Stimulated activated CD8-positive, alpha-beta memory T cell treated with anti-CD3 and anti-CD28 coated beads, Interleukin-12 subunit alpha, Interleukin-12 subunit beta, amount 100 ng/mL, for 24 hours (primary cell): ENCODE measurements around the gene CACNA1B.
"Not testable (repeated sequence)": the region's sequence is repeated elsewhere in the genome, so short reads cannot be mapped to it uniquely, and the experiment has no call there.

ENCODE experiments used
- DNase-seq: peaks from one replicate; pipeline ENCODE4 v3.0.0-alpha.2; 2020; ENCODE audit errors: extremely low read depth

CACNA1B gene

DNA sequence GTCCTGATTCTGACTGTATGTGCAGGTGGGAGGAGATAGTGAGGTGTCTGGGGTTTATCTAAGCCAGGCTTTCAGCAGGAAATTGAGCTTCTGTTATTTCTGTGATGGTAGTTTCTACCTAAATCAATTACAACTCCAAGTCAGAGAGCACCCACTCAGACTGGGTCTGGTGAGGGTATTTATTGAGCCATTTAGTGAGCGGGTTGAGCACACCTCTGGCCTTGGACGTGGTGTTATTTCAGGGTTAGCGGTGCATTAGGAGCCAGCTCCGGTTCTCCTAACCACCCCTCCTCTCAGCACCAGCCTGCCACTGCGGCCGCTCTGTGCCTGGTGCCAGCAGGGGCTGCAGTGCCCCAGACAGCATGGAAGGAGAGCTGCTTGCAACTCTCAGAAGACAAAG, 238.9 kb downstream of the CACNA1B start:
- DNase-seq = no peak

DNA sequence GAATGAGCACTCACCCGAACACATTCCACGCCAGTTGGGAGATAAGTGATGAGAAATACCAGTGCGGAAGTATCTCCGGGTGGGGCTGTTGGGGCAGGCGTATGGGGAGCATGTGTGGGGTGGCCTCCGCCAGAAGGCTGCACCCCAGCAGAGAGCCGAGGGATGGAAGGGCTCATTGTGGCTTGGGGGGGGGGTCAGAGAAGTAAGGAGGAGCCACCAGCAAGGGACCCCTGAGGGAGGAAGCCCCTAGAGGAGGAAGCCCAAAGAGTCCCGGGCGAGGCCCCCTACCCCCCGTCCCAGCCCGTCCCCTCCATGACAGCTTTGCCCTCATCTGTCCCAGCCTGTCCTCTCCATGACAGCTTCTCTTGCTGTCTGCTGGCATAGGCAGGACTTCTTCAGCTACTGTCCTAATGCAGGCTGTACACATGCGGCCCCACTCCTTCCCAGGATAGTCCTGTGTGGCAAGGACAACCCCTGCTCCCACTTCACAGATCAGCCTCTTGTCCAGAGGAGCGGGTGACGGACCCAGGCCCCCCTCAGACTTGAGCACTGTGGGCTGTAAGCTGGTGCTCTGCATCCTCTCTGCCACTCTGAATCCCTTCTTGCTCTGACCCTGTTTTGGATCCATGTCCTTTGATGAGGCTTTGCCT, 239.6 kb downstream of the CACNA1B start:
- DNase-seq = no peak

DNA sequence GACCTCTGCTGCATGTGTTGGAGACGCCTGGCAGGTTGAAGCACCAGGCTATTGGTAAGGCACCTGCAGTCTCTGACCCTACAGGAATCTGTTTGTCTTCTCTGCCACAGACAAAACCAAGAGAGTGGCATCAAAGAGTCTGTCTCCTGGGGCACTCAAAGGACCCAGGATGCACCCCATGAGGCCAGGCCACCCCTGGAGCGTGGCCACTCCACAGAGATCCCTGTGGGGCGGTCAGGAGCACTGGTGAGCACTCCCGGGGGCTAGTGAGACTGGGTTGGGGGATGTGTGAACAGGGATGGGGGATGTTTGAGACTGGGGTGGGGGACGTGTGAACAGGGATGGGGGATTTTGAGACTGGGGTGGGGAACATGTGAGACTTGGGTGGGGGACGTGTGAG, 240.3 kb downstream of the CACNA1B start:
- DNase-seq = no peak

DNA sequence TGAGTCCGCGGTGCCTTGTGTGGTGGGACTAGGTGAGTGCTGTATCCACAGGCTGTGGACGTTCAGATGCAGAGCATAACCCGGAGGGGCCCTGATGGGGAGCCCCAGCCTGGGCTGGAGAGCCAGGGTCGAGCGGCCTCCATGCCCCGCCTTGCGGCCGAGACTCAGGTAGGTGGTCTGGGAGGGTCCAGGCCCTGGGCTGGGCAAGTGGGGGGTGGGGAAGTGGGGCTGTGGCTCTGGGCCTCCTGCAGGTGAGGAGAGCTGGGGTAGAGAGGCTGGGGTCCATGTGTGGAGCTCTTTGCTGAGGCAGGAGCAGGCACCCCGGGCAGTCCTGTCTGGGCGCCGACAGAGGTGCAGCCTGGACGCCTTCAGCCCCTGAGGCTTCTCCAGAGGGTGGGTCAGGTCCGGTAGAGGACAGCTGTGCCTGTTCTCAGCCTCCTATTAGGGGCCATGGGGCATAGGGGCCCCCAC, 241.1 kb downstream of the CACNA1B start:
- DNase-seq = no peak

DNA sequence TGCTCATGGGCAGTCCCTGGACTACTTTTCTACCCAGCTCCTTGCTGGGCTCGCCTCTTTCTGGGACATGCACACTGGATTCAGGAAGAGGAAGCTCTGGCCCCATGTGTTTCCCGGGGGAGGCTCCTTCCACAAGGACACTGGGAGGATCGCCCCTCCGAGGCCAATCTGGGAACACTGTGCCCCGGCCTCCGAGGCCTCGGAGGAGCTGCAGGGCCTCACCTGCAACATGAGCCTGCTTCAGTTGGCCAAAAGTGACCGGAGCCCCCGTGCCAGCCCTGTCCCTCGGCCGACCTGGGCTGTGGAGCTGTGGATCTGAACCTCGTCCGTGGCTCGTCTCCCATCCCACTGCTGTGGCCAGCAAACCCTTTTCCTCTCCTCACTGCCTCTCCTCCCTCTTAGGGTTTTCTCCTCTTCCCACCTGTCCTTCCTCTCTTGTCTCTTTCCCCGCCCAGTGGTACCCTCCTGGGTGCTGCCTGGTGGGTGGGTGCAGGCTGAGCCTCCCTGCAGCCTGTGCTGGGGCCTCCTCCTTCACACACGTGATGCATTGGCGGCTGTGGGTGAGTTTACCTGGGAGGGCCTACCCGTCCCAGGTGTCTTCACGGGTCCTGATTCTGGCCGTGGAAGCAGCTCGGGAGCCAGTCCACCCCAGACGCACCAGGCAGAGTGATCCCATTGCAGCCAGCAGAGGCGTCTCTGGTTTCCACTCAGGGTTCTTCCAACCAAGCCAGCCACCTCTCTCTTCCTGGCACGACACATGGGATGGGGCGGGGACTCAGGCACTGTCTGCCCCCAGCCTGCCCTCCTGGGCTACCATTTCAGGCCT, 241.8 kb downstream of the CACNA1B start:
- no peak for DNase-seq

DNA sequence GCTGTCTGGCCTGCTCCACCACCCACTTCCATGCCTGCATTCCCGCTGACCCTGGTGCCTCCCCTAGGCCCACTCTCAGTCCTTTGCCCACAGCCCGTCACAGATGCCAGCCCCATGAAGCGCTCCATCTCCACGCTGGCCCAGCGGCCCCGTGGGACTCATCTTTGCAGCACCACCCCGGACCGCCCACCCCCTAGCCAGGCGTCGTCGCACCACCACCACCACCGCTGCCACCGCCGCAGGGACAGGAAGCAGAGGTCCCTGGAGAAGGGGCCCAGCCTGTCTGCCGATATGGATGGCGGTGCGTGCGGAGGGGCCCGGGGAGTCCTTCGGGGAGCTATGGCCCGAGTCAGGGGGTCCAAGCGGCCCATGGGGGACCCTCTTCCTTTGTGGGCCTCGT, 242.5 kb downstream of the CACNA1B start:
- DNase-seq = no peak

DNA sequence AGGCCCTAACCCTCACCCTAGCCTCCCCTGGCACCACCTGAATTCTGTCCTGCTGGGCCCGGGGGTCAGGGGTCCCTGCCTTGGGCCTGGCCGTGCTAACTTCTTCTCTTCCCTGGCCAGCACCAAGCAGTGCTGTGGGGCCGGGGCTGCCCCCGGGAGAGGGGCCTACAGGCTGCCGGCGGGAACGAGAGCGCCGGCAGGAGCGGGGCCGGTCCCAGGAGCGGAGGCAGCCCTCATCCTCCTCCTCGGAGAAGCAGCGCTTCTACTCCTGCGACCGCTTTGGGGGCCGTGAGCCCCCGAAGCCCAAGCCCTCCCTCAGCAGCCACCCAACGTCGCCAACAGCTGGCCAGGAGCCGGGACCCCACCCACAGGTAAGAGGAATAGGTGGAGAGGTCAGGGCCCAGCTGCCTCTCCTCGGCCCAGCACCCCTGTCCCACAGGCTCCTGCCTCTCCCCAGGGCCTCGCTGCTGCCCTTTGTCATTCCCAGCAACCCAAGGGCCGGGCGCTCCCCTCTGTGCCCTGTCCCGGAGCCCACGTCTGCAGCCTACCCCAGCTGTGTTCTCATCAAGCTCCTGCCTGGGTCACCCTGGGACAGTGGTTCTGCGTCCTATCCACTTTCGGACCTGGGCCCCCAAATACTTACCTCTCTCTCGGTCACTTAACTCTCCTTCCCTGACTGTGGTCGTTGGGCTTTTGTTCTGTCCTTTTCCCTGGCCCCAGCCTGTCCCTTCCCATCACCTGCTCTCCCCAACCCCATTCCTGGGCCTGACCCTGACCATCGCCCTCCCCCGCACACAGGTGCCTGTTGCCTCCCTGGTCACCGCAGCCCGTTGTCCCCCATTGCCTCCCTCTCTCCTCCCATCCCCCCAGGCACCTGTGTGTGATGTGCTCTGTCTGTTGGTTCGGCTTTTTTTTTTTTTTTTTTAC, 243.2 kb downstream of the CACNA1B start:
- no peak for DNase-seq

DNA sequence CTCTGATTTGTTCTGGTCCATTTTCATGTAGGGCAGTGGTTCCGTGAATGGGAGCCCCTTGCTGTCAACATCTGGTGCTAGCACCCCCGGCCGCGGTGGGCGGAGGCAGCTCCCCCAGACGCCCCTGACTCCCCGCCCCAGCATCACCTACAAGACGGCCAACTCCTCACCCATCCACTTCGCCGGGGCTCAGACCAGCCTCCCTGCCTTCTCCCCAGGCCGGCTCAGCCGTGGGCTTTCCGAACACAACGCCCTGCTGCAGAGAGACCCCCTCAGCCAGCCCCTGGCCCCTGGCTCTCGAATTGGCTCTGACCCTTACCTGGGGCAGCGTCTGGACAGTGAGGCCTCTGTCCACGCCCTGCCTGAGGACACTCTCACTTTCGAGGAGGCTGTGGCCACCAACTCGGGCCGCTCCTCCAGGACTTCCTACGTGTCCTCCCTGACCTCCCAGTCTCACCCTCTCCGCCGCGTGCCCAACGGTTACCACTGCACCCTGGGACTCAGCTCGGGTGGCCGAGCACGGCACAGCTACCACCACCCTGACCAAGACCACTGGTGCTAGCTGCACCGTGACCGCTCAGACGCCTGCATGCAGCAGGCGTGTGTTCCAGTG, 244.0 kb downstream of the CACNA1B start:
- DNase-seq = no peak

DNA sequence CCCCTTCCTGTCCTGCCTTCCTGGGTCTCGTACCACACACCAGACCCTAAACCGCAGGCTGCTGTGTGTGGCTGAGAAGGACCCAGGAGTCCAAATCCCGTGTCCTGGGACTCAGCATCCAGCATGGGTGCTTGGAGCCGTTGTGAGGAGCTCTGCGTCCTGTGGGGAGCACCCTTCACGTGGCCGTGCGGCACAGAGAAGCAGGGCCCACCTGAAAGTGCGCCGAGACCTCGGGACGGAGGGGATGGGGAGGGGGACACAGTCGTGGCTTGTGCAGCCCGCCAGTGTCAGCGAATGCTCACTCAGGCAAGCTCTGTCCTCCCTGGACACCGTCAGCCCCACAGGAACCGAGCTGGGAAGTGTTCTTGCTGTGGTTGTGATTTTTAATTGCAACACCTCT, 244.6 kb downstream of the CACNA1B start:
- no peak for DNase-seq

DNA sequence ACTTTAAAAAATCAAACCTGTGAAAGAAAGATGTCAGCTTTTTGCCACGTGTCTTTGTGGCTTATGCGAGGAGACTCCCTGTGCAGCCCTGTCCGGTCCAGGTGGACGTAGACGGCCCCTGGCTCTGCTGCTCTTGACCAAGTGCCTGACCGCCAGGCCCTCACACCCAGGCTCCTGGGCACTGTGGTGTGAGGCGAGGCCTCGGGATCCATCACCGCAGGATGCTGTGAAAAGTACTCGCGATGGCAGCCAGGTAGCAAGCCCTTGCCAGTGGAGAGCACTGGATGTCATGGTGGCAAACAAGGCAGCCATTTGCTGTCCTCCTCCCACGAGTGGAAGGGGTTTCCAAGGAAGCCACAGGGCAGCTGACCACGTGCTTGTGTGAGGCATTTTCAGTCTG, 245.1 kb downstream of the CACNA1B start:
- DNase-seq = no peak

DNA sequence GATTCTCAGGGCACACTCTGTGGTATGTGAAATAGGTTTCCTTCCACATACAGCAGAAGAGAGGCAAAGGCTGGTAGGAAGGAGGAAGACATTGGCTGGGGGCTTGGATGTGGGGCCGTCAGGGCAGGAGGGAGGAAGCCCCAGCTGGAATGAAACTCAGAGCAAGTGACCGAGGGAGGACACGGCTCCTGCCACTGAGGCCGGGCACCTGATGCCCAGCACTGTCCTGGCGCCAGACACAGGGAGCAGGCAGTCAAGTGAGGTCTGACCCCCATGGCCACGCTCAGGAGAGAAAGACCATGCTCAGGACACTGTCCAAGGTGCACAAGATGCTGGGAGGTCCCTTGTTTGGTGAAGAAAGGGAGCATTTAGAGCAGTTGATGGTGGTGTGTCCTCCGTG, 245.5 kb downstream of the CACNA1B start:
- no peak for DNase-seq

DNA sequence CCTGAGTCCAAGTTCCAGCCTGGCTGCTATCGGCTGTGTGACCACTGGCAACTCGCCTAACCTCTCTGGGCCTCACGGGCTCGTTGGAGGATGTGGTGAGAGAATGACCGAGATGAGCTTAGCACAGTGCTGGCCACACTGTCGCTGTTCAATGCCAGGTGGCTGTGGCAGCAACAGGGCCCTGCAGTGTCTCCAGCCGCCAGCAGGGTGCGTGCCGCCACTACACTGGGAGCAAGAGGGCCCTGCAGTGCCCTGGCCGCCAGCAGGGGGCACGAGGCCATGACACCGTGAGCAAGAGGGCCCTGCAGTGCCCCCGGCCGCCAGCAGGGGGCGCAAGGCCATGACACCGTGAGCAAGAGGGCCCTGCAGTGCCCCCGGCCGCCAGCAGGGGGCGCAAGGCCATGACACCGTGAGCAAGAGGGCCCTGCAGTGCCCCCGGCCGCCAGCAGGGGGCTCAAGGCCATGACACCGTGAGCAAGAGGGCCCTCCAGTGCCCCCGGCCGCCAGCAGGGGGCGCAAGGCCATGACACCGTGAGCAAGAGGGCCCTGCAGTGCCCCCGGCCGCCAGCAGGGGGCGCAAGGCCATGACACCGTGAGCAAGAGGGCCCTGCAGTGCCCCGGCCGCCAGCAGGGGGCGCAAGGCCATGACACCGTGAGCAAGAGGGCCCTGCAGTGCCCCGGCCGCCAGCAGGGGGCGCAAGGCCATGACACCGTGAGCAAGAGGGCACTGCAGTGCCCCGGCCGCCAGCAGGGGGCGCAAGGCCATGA, 248.7 kb downstream of the CACNA1B start:
- not testable (repeated sequence) for DNase-seq

DNA sequence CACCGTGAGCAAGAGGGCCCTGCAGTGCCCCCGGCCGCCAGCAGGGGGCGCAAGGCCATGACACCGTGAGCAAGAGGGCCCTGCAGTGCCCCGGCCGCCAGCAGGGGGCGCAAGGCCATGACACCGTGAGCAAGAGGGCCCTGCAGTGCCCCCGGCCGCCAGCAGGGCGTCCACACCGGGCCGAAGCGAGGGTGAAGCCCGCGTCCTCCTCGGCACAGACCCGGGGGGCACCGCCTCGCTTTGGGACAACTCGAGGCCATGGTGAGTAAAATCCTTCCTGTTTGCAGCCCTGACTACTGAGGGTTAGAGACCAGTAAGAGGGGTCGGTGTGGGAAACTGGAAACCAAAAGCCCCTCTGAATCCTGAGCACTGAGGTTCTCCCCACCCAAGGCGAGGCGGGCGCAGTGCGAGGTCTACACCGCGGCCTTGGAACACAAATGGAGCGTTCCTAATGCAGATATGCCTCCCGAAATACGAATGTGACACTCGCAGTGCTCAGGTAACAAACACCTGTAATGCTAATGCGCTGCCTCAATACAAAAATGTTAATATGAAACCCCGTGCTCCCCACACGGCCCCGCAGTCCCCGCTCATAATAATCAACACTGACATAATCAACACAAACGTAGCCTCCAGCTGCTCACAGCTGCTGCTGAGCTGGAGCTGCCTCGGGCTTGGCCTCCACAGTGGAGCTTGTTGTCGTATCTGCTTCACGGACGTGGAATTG, 249.4 kb downstream of the CACNA1B start:
- DNase-seq = not testable (repeated sequence)

DNA sequence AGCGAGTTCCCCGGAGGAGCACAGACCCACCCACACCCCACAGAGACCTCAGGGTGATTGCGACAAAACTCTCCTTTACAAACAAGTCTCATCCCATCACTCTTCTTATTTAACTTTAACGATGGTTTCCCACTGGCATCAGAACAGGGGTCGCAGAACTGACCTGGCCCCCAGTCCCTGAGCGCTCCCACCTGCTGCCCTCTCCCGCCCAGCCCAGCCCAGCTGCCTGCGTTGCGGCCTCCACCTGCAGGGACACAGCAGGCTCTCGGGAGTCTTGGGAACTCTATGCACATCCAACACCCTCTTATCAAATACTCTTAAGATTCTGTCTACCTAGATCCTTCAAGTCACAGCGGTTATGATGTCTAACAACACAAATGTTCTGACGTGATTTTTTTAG, 250.4 kb downstream of the CACNA1B start:
- DNase-seq = not testable (repeated sequence)

DNA sequence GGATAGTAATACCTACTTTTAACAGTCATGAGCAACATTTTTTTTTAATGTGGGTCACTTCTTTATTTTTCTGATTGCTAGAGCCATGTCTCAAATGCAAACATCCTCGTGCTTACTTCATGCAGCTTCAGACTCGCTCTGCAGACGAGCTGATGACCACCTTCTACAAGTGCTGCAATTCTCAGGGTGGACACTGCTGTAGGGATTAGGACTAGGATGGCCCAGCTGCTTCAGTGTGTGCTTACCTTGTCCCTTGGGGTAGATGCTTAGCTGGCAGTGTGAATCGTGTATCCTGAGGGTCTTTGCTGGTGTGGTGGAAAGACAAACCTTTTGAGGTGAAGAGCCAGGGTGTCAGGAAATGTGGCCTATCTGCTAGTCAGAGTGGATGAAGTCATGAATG, 251.7 kb downstream of the CACNA1B start:
- not testable (repeated sequence) for DNase-seq

DNA sequence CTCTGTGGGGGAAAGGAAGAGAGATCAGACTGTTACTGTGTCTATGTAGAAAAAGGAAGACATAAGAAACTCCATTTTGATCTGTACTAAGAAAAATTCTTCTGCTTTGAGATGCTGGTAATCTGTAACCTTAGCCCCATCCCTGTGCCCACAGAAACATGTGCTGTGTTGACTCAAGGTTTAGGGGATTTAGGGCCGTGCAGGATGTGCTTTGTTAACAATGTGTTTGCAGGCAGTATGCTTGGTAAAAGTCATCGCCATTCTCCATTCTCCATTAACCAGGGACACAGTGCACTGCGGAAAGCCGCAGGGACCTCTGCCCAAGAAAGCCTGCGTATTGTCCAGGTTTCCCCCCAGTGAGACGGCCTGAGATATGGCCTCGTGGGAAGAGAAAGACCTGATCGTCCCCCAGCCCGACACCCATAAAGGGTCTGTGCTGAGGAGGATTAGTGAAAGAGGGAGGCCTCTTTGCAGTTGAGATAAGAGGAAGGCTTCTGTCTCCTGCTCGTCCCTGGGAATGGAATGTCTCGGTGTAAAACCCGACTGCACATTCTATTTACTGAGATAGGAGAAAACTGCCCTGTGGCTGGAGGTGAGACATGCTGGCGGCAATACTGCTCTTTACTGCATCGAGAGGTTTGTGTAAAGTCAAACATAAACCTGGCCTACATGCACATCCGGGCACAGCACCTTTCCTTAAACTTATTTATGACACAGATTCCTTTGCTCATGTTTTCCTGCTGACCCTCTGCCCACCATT, 255.5 kb downstream of the CACNA1B start:
- not testable (repeated sequence) for DNase-seq

DNA sequence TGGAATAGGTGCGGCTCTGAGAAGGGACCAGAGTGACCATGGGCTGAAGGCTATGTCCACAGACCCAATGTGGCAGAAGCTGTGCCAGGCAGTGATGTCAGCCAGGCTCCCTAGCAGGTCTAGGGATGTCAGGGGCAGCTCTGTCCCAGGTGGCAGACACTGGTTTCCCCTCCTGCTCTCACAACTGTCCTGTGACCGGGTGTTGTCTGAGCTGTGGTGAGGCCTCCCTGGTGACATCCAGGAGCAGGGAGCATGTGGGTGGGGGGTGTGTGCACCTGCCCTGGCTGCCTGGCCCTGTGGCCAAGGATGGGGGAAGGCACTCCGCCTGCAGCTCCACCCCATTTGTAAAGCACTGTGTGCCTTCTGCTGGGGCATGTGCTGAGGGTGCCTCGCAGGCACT, 257.0 kb downstream of the CACNA1B start:
- DNase-seq = not testable (repeated sequence)

DNA sequence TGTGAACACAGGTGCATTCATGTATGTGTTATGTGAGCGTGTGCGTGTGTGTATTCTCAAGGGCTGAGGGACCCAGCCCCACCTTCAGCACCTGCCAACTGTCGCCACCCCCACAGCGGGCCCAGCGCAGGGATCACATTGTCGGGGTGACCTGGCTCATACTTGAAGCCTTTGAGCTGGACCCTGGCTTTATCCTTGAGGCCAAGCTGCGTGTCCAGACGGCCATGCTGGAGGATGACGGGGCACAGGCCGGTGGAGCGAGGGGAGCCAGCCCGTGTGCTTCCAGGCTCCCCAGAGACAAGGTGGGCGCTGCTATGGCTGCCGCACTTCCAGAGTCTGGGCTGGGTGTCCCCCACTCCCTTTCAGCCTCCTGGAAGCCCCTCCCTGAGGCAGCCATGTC, 261.5 kb downstream of the CACNA1B start:
- DNase-seq = not testable (repeated sequence)

DNA sequence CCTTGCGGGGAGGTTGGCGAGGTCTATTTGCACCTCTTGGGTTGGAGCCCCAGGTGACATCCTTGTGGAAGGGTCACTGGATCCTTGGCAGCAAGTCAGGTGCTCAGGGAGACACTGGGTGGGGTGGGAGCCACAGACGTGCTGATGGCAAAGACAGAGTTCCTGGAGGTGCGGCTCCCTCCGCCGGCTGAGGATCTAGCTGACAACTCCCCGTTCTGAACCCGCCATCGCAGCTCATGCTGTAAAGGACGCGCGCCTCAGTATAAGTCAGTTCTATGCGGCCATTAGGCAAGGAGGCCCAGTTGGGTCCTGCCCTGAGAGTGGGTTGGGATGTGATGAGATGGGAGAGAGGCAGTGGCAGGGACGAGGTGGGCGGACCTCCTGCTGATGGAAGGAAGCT, 263.4 kb downstream of the CACNA1B start:
- not testable (repeated sequence) for DNase-seq
